ENCODE measurements around the gene PFKL.

GRCh38 chr21:44324106-44324853 lies 24.4 kb downstream of the PFKL start:
- TF ChIP-seq SPI1 (IDR thresholded peaks at IDR 0.05; ENCODE audit: borderline replicate concordance, low read depth) (no peak), POLR2AphosphoS5 (IDR thresholded peaks at IDR 0.05; ENCODE audit: low read depth) (no peak), CTCF (IDR thresholded peaks at IDR 0.05; ENCODE audit: insufficient read depth, low read length) (no peak), REST (IDR thresholded peaks at IDR 0.05; ENCODE audit: insufficient replicate concordance, low read depth) (no peak)

Measured in HL-60 (cell line).